GM21619 (cell line): ENCODE data around the gene LRRC8B.
"Not testable (repeated sequence)": the region's sequence is repeated elsewhere in the genome, so short reads cannot be mapped to it uniquely, and the experiment has no call there.

Experiments
- ATAC-seq: cut with Tn5 transposase; IDR thresholded peaks from one replicate; pipeline ENCODE4 v1.9.1; 2021; ENCODE audit not compliant: unreplicated experiment

Gene LRRC8B

DNA sequence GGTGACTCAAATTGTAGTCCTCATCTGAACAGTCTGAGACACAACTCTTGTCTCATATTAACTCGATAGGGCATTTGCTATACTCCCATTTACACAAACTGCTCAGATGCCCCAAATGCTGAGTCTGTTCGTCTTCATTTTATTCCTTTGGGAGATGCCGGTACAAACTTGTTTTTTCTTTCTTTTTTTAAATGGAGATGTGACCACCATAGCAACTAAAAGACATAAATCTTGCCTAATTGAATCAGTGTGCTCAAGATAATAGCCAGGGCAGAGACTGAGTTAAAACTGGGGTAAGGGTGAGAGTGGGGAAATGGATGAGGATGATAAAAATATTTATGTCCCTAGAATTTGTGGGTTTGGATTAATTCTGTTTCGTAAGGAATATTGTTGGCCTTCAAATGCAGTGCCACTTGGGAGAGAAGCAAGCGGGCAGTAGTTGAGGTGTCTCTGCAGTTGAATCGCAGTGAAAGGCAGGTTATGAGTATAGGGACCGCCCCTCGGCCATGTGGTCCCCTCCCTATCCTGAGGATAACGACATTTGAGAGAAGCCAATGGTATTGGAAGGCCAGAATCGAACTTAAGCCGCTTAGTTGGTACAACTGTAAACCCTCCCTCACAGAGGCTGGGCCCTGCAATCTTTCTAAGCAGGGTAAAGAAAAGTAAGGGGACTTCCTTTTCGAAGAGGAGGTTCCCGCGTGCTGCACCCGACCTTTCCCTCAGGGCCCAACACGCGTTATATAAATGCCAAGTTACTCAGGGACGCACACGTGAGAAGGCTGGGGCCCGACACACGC is 859 bp upstream of the LRRC8B start:
- ATAC-seq = peak; percentile 23

DNA sequence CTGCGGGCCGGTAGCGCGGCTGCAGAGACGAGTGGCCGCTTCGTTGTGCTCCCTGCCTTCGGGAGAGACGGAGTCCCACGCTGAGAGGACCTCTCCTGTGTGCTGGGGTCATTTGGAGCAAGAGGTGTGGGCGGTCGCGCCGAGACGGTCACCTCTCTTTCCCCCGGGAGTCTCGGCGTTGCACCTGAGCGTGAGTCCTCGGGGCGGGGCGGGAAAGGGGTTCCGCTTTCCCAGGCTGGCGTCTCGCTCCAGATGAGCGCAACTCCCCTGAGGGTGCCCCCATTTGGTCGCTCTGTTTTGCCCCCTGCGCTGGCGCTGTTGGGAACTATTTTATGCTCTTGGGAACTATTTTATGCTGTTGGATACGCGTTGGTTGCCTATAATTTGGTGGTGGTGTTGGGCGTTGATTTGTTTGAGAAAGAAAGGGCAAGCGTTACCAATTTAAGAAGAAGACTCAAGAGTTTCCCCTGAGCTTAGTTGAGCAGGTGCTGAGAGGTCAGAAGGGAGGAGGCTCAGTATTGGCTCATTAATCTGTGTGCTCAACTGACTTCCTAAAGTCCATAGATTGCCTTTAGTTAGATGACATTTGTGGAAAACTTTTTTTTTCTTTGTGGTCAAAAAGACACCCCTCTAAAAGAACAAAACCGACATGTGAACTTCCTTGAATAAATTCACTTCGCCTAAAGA is 683 bp downstream of the LRRC8B start:
- ATAC-seq = no peak

GRCh38 chr1:89527256-89527655 is 2.6 kb downstream of the LRRC8B start:
- ATAC-seq = no peak

- no peak for ATAC-seq
Measured at GRCh38 chr1:89527750-89528381, 3.2 kb downstream of the LRRC8B start.

GRCh38 chr1:89528382-89528780 is 3.8 kb downstream of the LRRC8B start:
- no peak for ATAC-seq

- ATAC-seq = no peak
Measured at GRCh38 chr1:89529196-89529595, 4.6 kb downstream of the LRRC8B start.

DNA sequence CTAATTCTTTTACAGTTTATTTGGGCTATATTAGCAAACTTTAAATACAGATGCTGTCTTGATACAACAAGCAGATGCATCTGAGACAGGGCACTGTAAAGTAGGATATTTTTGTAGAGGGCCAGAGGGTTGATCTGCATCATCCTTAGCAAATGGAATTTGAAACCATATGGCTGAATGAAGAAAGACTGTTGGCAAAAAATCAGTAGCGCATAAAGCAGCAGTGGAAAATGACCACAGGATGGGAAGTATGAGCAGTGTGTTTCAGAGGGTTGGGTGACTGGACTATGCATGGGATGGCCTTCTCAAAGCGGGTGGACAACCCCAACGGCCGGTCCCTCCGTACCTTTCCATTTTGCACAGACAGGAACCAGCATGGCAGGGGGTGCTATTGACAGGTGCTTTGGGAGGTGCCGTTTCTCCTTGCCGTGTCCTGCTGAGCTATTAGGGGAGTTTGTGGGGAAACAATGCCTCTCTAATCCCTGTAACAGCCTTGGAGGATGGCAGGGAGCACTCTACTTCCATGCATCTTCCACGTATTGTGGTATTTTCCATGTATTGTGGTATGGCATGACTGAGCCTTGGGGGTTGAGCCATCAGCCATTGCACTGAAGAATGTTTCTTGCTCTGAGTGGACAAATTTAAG is 5.9 kb downstream of the LRRC8B start:
- no peak for ATAC-seq

DNA sequence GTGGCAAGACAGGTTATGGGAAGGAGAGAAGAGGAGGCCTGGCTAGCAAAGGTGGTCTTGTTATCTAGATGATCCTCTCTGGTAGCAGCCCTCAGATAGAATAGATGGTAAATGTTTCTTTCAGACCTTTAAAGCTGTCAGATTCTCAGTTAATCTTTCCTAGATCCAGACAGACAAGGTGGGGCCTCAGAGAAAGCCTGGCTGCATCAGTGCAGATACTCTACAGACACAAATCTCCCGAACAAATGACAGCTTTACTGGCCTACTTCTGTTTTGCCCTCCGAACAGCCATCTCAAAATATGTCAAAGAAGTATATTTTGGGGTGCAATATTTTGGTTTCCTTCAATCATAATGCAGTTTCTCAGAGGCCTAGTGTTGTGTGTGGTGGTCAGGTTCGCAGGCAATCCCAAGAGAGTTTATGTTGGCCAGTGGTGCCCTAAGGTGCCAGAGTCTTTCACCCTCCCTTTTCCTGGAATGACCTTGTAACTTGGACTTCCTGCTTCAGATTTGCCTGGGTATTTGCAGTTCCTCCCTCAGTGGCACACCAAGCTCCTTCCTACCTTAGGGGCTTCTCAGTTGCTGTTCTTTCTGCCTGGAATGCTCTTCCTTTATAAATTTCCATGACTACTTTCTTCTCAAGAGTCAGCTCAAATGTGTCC is 7.0 kb downstream of the LRRC8B start:
- no peak for ATAC-seq

DNA sequence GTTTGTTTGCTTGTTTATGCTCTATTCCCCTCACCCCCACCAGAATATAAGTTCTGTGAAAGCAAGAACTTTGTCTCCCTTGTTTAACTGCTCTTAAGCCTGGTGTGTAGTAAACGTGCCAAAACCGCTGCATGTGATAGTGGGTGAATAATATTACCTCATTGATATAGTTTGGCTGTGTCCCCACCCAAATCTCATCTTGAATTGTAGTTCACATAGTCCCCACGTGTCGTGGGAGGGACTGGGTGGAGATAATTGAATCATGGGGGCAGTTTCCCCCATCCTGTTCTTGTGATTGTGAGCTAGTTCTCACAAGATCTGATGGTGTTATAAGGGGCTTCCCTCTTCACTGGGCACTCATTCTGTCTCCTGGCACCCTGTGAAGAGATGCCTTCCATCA is 7.6 kb downstream of the LRRC8B start:
- no peak for ATAC-seq

DNA sequence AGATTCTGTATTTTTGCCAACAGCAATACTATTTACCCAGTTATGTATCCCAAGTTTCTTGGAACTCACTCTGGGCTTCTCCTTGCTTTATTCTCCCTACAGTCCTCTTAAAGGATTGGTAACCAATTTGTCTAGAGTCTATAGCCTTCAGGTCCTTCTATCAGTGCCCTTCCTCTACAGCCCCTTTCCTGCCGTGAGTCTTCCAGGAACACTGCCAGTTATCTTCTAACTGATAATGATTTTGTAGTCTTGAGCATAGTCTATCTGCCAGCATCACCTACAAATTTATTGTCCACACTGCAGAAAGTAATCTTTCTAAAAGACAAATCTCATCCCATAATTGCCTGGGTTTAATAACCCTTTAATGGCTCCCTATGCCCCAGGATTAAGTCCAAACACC is 8.2 kb downstream of the LRRC8B start:
- ATAC-seq = no peak

DNA sequence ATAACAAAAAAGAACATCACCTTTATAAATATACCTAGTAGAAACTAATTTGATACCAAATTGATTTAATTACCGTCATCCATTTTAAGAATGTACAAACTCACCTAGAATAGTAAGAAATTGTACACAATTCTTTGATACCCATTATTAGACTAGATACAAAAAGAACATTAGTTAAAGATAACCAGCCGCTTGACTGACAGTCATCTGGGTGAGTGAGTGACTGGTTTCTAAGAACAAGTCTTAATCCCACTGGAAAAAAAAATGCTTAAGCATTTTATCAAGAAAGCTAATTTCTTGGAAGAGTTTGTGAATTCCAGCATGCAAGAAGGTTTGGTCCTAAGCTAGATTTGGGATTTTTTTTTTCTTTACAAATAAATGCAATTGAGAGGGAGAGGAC is 10.9 kb downstream of the LRRC8B start:
- no peak for ATAC-seq

DNA sequence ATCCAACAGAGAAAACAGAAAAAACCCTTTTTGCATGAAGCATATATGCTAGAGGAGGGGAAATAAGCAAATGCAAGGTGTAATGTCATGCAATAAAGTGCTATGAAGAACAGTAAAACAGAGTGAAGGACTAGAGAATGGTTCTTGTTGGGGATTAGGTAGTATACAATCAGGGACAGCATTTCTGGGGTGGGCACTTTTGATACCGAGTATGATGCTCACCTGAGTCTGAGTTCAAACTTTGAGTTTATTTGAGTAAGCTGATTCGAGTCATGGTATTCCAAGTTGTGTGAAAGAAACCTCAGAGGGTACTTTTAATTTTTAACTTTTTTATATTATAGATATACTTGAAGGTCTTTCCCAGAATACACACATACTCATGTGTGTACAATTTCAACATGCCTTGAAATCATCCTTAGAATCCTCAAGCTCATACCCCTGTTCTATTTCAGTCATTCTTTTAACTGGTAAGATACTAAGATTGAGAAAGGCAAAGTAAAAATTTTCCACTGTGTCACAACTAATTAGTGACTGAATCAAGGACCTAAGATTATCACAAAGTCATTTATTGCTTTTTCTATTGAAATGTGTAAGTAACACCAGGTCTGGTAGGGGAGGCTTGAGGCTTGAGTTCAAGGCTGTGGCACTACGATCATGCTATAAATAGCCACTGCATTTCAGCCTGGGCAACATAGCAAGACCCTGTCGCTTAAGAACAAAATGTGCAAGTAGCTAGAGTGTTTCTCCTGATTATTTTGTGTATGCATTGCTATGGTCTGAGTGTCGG is 12.1 kb downstream of the LRRC8B start:
- no peak for ATAC-seq

DNA sequence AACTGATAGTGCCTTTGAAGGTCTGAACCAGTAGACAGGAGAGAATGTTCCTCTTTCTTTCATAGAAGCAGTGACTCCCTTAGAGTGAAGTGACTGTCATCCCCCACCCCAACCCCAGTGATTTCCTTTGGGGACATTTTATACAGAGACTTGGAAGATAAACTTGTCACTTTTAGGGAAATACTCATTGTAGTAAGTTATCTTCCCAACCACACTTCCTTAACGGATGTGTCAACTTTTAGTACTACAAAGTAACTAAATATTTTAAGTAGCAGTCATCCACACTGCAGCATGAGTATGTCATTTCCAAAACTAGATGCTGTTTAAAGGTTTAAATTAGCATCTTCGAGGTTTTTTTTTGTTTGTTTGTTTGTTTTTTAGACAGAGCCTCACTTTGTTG is 13.7 kb downstream of the LRRC8B start:
- ATAC-seq = no peak

GRCh38 chr1:89539128-89539527 is 14.5 kb downstream of the LRRC8B start:
- no peak for ATAC-seq

GRCh38 chr1:89540406-89540970 is 15.9 kb downstream of the LRRC8B start:
- no peak for ATAC-seq

GRCh38 chr1:89542345-89542744 is 17.7 kb downstream of the LRRC8B start:
- no peak for ATAC-seq

DNA sequence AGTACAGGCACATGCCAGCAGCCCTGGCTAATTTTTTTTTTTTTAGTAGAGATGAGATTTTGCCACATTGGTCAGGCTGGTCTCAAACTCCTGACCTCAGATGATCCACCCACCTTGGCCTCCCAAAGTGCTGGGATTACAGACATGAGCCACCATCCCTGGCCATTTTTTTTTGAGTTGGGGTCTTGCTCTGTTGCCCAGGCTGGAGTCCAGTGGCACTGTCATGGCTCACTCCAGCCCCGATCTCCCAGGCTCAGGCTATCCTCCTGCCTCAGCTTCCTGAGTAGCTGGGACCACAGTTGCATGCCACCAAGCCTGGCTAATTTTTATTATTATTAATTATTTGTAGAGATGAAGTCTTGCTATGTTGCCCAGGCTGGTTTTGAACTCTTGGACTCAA is 19.0 kb downstream of the LRRC8B start:
- ATAC-seq = not testable (repeated sequence)

DNA sequence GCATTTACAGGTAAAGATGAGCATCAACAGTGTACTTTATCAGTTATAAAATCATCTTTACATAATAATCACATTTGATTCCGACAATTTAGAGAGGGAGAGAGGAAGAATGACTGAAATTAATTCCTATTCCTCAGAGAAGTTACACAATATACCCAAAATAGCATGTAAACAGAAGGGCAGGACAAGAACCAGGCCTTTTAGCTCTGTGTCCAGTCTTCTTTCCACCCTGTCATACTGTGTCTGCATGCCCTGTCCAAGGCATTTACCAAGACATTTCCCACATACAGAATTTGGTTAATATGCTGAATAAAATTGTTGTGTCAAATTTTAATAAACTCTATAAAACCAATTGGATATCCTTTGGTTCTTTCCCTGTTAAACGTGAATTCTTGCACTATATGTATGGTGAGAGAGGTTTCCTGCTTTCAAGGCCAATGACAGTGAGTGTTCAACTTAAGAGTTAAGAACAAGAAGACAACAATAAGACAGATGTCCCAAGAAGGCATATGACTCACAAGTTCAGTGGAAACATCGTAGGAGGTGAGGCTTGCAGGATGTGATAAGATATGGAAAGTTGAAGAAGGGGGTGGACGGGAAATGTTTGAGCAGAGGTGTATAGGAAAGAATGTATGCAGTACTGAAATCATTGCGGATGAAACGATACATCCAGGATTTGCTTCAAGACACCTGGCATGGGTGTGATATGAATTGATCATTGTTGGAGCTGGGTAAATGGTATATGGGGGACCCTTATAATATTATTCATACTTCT is 20.8 kb downstream of the LRRC8B start:
- no peak for ATAC-seq
